Activated effector memory CD4-positive, alpha-beta T cell treated with anti-CD3 and anti-CD28 coated beads, Interleukin-2, amount 50 U/mL, for 16 hours (primary cell): ENCODE data around the gene P4HTM.

Source experiments
- DNase-seq: peaks from one replicate; pipeline ENCODE4 v3.0.0-alpha.2; 2020

Gene P4HTM

DNA sequence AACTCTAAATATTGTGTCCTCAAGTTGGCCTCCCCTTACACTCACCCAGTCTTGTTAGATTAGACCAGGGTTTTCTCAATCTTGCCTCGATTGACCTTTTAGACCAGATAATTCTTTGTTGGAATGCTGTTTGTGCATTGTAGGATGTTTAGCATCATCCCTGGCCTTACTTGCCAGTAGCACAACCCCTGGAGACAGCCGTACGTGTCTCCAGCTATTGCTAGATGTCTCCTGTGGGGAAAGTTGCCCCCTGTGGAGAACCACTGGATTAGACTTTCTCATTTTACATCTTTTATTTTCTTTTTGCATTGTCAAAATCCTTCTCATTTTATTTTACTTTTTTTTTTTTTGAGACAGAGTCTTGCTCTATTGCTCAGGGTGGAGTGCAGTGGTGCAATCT lies 19.4 kb downstream of the P4HTM start:
- no peak for DNase-seq

DNA sequence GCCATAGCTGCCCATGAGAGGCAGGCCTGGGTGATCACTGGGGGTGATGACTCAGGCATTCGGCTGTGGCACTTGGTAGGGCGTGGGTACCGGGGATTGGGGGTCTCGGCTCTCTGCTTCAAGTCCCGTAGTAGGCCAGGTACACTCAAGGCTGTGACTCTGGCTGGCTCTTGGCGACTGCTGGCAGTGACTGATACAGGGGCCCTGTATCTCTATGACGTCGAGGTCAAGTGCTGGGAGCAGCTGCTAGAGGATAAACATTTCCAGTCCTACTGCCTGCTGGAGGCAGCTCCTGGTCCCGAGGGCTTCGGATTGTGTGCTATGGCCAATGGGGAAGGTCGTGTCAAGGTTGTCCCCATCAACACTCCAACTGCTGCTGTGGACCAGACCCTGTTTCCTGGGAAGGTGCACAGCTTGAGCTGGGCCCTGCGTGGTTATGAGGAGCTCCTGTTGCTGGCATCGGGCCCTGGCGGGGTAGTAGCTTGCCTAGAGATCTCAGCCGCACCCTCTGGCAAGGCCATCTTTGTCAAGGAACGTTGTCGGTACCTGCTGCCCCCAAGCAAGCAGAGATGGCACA lies 22.5 kb downstream of the P4HTM start:
- no peak for DNase-seq

DNA sequence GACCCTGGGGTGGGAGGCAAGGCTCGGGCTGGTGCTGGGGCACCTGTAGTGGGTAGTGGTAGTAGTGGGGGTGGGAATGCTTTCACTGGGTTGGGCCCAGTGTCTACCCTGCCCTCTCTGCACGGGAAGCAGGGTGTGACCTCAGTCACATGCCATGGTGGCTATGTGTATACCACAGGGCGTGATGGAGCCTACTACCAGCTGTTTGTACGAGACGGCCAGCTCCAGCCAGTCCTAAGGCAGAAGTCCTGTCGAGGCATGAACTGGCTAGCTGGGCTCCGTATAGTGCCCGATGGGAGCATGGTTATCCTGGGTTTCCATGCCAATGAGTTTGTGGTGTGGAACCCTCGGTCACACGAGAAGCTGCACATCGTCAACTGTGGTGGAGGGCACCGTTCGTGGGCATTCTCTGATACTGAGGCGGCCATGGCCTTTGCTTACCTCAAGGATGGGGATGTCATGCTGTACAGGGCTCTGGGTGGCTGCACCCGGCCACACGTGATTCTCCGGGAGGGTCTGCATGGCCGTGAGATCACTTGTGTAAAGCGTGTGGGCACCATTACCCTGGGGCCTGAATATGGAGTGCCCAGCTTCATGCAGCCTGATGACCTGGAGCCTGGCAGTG lies 23.2 kb downstream of the P4HTM start:
- no peak for DNase-seq

DNA sequence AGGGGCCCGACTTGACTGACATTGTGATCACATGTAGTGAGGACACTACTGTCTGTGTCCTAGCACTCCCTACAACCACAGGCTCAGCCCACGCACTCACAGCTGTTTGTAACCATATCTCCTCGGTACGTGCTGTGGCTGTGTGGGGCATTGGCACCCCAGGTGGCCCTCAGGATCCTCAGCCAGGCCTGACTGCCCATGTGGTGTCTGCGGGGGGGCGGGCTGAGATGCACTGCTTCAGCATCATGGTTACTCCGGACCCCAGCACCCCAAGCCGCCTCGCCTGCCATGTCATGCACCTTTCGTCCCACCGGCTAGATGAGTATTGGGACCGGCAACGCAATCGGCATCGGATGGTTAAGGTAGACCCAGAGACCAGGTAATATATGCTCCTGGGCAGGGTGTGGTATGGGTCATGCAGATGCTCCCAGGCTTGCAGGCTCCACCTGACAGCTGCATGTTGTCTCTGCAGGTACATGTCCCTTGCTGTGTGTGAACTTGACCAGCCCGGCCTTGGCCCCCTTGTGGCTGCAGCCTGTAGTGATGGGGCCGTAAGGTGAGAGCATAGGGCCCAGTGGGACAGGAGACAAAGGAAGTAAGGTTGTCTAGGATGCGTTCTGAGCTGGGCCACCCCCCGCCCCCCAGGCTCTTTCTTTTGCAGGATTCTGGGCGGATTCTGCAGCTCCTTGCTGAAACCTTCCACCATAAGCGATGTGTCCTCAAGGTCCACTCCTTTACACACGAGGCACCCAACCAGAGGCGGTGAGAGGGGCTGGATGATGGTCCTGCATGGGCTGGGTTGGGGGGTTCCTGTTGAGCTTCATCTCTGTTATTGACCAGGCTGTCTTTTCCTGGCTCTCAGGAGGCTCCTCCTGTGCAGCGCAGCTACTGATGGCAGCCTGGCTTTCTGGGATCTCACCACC lies 24.0 kb downstream of the P4HTM start:
- DNase-seq, result peak; percentile 82

DNA sequence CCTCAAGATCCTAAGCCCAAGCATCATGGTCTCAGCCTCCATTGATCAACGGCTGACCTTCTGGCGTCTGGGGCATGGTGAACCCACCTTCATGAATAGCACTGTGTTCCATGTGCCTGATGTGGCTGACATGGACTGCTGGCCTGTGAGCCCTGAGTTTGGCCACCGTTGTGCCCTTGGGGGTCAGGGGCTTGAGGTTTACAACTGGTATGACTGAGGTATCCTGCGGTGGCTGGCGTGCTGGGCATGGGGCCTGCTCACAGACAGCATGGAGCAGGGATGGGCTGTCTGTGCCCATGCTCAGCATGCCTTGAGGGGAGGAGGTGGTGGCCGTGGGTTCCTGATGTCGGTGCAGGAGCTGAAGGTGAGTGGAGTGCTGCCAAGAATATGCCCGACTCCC lies 25.0 kb downstream of the P4HTM start:
- no peak for DNase-seq

DNA sequence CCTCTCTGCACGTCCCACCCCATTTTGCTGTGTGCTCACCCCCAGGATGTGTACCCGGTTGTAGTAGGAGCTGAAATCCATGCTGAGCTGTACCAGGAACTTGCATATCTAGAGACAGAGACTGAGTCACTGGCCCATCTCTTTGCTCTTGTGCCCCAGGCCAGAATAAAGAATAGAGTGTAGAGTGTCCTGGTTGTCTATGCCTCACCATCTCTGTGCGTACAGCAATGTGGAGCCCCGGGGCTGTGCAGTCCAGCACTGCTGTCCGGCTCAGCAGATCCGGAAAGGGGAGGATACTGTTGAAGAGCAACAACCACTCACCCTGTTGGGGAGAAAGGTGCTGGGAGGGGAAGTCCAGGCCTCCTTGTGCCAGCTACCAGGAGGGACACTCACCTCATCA lies 25.7 kb downstream of the P4HTM start:
- DNase-seq, result no peak

DNA sequence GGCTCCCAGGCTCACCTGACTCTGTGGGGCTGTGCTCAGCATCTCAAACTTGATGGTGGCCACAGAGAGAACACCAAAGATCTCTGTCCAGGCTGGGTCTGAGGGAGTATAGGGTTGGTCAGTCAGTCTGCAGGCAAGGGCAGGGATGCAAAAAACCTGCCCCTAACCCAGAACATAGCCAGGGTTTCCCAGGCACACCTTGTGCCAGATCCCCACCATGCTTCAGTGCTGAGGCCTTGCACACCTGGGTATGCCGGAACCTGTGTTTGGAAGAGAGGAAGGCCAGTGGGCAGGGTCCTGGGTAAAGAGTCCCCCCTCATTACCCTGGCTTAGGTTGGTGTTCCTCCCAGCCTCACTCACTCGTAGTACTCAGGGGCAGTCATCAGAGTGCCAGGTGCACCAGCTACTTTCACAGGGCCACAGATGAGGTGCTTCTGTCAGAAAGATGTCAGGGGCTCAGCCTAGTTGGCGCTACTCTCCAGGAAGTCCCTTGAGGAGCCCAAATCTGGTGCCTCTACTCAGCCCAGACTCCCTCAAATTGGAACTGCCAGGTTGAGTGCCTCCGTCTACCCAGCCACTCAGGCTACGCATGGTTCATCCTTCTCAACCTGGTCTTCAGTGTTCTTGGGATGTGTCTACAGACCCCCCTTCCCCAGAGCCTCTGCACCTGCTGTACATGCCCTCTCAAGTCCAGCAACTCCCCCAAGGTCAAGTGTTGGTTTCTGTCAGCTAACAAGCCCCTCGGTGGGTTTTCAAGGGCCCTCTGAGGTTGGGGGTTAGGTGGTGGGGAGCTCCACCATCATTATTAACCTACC lies 26.6 kb downstream of the P4HTM start:
- DNase-seq, result no peak

DNA sequence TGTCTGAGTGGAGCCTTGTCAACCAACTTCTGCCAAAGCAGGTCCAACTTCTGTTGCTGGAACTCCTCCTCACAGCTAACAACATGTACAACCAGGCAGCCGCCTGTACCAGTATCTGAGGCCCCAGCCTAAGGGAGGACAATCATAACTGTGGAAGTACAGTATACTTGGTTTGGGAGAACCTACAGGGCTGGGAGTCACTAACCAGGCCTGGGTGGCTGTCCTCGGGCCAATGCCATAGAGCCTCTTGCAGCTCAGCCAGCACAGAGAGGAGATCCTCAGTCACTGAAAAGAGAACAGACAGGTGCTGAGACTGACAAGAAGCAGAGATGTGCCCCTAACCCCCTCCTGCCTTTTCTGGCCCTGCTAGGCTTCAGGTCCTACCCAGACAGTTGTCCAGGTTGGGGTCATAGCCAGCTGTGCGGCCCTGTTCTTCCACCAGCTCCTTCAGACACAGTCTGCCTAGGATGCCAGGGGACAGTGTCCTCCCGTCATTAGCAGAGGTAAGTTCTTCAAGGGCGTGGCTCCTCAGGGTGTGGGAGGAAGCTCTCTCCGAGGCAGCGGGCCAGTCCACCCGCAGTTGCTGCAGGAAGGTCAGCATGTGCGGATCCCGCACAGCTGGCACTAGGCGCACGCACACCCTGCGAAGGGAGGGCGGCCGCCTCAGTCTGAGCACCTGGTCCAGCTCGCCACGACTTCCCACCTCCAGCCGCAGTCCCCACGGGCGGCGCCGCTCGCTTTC lies 27.4 kb downstream of the P4HTM start:
- no peak for DNase-seq

DNA sequence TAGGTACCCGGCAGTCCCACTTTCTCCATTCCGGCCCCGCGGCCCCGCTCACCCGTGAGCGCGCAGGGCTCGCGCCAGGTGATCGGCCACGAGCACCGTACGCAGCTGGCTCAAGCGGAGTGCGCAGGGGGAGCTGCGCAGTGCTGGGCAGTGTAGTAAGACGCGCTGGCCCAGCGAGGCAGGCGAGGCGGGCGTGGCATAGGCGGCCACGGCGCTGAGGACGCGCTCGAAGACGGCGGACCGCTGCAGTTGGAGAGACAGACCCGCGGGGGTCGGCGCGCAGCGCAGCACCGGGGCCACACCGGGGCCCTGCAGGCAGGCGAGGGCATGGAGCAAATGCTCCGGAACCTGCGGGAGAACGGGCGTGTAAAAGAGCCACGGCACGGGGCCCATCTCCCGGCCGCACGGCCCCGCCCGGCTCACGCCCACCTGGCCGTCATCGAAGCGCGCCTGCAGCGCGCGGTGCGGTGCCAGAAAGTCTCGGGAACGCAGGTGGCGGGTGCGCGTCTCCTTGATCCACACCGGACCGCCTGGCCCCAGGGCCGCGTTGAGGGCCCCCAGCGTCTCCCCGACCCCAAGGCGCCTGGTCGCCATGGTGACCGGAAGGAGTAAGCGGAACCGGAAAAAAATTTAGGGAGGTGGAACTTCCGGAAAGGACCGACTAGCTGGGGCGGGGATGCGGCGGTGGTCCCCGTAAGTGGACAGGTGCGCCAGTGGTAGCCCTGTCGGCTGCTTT lies 28.1 kb downstream of the P4HTM start, which contains the start of gene DALRD3:
TSS of gene DALRD3 (minus strand) at position 610 of the 736 bp plus-strand sequence. CDS start at position 594, 16 bp downstream.
- DNase-seq, result peak; percentile 86

DNA sequence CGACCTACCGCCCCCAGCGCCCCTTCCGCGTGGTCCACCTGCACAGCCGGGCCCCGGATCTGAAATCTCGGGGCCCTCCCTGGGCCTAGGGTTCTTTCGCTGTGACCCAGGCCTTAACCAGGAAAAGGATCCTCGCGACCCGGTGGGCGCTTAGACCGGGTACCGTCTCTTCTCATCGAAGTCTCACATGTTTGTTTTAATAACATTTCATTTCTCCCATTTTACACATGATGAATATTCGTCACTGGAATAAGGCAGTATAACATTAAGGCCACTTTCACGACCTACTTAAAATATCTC lies 28.6 kb downstream of the P4HTM start:
- no peak for DNase-seq

DNA sequence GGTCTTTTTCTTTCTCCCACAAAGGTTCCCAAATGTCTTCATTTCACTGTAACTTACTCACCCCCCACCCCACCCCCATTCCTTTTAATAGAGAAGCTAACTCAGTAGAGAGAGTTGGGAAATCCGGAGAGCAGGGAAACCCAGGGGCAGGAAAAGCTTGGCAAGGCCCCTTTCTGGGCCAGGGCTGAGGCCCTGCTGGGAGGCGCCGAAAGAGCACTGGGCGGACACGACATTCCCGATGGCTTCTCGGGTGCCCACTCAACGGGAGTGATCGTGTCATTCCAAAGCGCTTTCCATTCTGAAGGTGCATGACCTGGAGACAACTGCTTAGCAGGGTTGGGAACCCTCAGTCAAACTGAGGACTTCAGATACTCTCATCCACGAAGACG lies 29.9 kb downstream of the P4HTM start:
- no peak for DNase-seq

DNA sequence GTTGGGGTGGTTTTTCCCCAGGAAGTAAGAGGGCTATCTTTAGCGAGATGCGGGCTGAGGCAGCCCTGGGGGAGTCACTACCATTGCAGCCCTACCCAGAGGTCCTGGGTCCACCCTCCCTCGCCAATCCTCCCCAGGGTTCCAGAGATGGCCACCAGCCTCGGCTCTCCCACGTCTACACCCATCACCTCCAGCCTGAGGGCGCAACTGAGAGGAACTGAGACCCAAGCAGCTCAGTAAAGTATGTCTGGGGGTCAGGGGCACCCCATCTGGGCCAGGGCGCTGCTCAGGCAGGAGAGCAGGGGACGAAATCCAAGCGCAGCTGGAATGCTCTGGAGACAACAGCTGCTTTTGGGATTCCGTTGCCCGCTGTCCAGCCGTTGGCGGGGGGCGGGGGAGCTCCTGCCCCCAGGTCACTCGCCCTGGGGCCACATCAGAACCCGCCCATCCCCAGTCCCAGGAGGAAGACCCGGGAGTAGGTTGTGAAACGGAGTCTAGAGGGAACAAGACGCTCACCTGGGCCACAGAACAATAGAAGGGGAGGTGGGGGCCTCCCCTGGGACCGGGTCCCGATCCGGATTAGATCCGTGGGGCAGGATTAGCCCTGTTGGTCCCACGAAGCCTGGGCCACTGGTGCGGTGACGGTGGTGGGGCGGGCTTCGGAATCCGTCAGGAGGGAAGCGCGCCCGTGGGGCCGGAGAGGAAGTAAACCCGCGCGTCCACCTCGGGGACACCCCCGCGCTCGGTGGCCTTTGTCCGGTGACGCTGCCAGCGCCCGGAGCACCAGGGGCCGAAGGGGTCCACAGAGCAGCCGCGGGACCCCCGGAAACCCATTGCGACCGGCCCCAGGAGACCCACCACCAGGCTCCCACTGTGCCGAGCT lies 30.5 kb downstream of the P4HTM start:
- DNase-seq, result peak; percentile 70

DNA sequence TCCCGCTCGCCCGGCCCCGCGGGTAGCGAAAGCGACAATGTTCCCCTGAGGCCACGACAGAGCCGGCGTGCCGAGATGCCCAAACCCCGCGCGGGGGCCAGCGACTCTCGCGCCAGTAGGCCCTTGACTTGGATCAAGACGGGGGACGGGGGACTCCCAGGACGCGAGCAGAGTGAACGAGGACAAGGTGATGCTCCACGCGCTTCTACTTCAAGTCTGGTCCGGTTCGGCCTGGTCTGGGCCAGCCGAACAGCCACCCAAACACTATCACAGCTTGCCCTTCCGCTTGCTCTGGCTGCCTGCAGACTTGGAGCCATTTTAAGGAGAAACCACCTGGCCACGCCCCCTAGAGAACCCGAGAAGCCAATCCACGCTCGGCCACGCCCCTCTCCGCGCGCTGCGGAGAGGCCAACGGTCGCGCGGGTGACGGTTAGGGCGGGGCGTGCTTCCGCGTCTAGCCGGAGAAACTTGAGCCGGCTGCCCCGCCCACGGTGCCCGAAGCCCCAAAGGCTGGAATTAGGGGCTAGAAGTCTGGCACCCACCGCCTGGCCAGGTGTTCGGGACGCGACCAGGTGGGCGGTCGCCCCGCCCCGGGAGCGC lies 31.3 kb downstream of the P4HTM start:
- peak; percentile 99 for DNase-seq

DNA sequence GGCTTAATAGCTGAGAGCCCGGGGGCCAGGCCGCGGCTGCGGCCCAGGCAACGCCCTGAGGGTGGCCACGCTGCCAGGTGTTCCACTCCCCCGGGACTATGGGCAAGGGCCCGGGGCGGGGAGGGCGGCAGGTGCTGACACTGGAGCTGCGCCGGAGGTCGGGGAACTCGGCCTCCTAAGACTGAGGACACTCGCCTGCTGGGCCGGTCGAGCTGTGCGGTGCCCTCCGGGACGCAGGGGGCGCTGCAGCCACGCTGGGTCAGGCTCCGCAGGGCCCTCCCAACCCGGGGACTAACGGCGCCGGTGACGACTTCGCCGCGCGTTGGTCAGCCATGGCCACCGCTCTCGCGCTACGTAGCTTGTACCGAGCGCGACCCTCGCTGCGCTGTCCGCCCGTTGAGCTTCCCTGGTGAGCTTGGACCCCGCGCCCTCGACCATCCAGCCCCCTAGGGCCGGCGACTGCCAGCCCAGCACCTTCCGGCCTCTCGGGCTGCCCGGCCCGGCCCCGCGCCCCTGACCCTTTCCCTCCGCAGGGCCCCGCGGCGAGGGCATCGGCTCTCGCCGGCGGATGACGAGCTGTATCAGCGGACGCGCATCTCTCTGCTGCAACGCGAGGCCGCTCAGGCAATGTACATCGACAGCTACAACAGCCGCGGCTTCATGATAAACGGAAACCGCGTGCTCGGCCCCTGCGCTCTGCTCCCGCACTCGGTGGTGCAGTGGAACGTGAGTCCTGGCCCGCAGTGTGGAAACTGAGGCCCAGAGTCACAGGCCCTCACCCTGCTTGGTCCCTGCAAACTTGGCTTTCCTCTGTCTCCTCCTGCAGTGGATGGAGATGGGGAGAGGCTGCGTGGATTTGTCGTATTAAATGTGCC lies 32.0 kb downstream of the P4HTM start, which contains the start of gene NDUFAF3:
TSS of gene NDUFAF3 (plus strand) at position 309 of the 875 bp plus-strand sequence. CDS start at position 333, 24 bp downstream.
- DNase-seq, result peak; percentile 97

DNA sequence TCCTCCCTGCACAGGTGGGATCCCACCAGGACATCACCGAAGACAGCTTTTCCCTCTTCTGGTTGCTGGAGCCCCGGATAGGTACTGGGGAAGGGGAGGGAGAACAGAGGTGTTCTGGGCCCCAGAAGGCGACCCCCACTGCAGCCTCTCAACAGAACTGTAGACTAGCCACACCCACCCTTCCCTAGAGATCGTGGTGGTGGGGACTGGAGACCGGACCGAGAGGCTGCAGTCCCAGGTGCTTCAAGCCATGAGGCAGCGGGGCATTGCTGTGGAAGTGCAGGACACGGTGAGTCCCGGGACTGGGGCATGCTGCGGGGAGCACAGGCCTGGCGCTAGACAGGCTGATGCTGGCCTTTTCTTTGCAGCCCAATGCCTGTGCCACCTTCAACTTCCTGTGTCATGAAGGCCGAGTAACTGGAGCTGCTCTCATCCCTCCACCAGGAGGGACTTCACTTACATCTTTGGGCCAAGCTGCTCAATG lies 32.7 kb downstream of the P4HTM start:
- no peak for DNase-seq

DNA sequence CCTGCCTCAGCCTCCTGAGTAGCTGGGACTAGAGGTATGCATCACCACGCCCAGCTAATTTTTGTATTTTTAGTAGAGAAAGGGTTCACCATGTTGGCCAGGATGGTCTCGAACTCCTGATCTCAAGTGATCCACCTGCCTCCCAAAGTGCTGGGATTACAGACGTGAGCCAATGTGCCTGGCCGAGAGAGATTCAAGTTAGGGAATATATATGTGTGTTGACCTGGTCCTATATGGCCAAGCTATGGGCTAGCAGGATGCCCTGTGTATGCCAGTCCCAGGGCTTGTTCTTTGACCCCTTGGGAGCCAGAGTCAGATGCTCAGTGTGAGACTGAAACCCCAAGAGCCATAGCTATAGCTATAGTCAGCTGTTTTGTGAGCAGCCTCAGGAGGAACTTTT lies 33.7 kb downstream of the P4HTM start:
- DNase-seq, result no peak

DNA sequence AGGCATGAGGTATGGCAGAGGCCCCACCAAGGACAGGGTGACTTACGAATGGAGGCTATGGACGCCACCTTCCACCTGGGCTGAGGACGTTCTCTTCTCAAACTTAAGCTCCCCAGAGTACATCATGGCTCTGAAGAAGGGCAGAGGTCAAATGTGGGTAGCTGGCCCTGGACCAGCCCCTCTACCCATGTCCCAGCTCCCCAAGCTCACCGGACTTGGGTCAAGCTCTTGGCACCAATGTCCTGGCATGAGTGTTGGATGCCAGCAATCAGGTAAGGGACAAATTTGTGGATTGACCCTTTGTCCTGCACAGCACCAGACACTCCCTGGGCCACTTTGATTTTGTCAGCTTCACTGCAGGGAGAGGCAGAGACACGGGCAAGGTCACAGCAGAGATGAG lies 34.4 kb downstream of the P4HTM start:
- no peak for DNase-seq

DNA sequence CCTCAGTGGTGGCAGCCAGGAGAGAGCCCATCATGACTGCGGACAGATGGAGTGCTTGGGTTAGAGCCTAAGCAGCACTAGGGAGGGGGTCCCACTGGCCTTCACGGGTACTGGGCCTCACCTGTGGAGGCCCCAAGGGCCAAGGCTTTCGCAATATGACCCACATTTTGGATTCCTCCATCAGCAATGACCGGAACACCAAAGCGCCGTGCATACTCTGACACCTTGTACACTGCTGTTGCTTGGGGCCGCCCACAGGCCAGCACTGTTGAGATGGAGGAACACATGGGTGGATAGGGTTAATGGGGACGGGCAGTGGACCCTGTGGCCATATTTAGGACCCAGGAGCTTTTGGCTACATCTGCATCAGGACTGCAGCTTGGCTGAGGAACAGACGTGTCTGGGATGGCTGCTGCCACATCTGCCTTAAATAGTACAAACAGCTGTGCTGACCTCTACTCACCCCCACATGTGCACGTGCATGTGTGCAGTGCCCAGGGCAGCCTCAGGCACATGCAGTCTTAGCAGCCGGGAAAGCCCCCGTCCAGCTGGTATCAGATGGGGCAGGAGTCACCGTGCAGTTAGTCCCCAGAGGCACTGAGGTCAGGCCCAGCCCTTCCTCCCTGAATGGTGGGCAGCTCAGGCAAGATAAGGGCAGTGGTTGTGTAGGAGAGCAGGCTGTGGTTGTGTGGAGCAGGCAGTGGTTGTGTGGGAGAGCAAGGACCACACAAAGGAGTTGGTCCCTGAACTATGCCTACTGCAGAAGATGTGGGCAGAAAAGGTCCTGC lies 35.2 kb downstream of the P4HTM start:
- no peak for DNase-seq
